B cell (primary cell): ENCODE data around the gene ATP6V1B1.

Experiments used
- CTCF ChIP-seq: fragments of 200-600 bp; IDR thresholded peaks from one replicate; pipeline ENCODE4 v1.8.0; 2022; ENCODE audit warnings: antibody characterized with exemption, mild to moderate bottlenecking
- EZH2 ChIP-seq: IDR thresholded peaks from 2 replicates; pipeline ENCODE4 v1.6.1; 2012; ENCODE audit warnings: borderline replicate concordance, low read depth, mild to moderate bottlenecking, moderate library complexity, low read length; ENCODE audit not compliant: insufficient read depth, poor library complexity, severe bottlenecking

DNA sequence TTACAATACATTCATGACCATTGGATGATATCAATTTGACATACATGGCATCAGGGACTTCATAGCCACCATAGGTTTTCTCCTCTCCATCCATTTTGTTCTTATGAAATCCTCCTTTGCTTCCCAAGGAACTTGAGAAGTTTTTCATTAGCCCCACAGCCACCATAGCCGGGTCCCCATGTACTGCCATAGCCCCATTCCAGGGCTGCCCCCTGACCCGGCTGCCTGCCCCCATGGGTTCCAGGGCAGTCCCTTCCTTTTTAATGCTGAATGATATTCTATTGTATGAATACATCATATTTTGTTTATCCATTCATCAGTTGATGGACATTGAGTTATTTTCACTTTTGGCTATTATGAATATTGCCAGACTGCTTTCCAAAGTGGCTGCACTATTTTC, 20.4 kb downstream of the ATP6V1B1 start:
- TF ChIP-seq CTCF (no peak), EZH2 (no peak)
